Fibroblast of skin of back (primary cell): ENCODE data around the gene HIP1R.
"Not testable (repeated sequence)": the region's sequence is repeated elsewhere in the genome, so short reads cannot be mapped to it uniquely, and the experiment has no call there.

Source experiments
- DNase-seq: peaks from one replicate; pipeline ENCODE4 v3.0.0-alpha.2; 2013

Gene HIP1R

DNA sequence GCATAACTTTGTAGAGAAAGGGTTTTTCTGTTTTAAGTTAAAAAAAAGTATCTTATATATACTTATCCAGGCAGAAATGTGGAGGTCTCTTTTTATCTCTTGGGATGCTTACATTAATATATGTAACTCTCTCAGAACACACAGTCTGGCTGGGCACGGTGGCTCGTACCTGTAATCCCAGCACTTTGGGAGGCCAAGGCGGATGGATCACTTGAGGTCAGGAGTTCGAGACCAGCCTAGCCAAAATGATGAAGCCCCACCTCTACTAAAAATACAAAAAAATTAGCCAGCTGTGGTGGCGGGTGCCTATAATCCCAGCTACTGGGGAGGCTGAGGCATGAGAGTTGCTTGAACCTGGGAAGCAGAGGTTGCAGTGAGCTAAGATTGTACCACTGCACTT lies 41.0 kb downstream of the HIP1R start:
- not testable (repeated sequence) for DNase-seq

DNA sequence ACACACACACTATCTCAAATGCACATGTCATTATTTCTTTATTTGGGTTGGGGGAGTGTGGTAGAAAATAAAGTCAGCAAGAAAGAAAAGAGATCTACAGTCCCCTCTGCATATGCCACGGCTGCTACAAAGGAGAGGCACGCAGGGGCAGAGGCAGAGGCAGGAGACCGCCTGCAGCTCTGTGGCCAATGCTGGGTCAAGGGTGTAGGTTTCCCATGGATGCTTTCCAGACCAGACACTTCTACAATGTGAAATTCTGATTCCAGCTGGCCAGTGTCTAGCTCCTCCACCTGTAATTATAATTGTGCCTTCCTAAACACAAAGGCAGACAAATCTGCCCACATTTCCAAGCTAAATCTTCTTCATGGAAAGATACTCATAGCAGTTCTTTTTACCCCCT lies 41.5 kb downstream of the HIP1R start:
- DNase-seq, result no peak

DNA sequence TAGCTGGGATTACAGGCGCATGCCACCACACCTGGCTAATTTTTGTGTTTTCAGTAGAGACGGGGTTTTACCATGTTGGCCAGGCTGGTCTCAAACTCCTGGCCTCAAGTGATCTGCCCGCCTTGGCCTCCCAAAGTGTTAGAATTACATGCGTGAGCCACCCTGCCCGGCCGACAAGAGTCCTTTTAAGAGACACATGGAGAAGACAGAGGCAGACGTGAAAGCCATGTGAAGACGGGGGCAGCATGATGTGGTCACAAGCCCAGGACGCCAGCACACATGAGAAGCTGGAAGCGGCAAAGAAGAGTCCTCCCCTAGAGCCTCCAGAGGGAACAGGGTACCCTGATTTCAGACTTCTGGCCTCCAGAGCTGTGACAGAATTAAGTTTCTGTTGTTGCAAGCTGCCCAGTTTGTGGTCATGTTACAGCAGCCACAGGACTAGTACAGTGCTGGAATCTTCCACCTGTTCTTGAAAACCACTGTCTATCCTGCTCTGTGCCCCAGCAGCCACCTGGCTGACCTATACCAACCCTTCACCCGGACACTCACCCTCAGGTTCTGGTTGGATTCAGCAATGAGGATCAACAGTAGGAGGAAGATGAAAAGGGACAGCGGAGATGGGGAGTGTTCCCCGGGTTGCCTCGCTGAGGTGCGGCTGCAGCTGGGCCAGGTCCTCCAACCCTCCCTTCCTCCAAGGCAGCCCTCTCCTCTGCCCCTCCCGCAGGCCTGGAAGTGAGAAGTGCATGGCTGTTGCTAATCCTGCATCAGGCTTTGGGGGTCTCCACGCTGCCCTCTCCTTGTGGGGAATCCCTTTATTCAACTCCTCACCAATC lies 43.7 kb downstream of the HIP1R start:
- no peak for DNase-seq

DNA sequence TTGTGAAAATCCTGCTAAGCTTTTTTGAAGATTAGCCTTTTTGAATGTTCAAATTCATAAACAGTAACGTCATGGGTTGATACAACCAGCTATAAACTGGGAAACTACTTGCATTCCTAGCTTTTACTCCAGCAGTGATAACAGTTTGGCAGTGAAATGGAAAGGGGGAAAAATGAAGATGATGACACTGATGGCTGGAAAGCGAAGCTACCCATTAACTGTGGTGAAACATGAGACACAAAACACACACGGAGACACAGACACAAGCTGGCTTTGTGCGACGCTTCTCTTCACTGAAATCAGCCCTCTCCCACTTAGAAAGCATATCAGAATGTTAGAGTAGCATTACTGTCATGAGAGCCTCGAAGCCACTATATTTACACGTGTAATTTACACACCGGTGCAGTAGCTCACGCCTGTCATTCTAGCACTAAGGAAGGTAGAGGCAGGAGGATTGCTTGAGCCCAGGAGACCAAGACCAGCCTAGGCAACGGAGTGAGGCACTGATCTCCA lies 45.0 kb downstream of the HIP1R start:
- peak; percentile 53 for DNase-seq

DNA sequence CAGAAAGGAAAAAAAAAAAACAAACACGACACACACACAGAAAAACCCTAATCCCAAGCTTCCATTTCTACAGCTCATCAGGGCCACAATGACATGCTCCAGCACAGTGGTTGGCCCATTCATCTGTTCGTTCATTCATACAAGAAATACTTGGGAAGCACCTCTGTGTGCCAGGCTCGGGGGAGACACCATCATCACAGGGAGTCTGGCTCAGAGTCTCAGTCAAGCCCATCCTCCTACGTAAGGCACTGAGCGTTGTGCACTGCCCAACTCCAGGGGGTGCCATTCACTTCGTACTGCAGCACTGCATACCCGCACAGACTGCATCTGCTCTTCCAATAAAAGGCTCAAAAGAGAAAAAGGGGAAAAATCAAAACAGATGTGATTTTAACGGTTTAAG lies 45.4 kb downstream of the HIP1R start:
- peak; percentile 65 for DNase-seq

DNA sequence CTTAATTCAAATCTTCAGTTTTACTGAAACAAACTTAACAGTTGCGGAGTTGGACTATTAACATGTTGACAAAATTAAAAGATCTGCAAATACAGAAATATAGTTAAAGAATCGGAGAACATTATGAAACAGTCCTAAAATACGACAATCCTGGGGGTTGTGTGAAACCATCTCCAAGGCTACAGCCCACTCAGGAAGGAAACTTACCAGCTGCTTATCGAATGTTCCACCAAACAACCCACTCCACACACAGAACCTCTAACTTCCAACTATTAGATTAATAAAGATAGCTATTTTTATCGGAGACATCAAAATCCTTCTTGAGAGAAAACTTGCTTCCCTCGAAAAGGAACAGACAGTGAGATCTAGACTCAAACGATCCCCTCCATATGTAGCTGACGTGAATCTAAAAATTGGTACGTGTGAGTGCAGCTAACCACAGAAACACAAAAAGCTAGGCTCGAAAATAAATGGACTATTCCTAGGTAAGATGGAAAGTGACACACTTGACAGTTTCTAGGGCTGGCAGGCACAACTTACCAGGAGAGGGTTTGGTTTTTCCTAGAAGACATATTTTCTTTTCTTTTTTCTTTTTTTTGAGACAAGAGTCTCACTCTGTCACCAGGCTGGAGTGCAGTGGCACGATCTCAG lies 47.8 kb downstream of the HIP1R start:
- no peak for DNase-seq

DNA sequence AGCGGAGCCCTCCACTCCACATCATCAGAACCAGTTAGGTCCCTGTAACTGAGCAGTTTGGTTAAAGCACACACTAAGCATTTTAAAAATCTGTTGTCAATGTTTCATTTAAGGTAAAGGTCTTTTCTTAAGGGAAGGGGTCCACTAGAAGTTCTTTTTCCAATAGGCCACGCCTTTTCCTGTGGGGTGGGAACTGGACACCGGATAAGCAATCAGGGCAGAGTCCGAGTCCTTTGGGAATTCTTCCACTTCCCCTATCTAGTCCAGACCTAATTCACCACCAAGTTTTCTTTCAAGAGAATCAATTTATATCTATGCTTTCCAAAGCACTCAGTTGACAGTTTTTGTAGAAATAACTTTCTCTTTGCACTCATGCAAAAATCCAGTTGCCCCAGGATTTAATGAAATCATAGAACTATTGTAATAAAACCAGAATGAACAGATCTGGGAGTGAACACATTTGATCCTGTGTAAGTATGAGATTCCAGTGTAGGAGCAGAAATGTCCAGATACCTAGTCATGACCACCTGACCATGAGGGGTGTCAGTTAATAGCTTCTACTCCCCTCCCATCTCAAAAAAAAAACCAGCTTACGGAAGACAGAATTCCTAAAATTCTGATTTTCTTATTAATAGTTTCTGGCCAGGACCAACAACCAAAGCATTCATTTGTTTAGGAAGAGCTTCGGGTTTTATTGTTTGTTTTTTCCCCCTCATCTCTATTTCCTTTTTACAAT lies 49.0 kb downstream of the HIP1R start:
- DNase-seq, result peak; percentile 15

DNA sequence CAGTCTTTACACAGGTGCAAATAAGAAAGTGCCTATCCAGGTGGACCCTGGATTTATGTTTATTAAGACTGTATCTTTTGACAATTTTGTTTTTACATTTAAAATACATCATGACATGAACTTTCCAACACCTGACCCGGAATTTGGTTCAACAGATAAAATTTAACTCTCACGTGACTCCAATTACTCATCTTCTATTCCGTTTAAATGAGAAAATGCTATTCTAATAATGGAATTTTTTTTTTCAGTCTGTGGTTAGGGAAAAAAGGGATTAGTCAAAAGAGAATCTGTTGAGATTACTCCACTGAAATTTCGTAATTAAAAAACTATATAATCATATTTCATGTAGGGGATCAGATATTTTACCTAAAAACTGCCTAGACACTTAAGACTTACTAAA lies 49.6 kb downstream of the HIP1R start:
- peak; percentile 17 for DNase-seq

DNA sequence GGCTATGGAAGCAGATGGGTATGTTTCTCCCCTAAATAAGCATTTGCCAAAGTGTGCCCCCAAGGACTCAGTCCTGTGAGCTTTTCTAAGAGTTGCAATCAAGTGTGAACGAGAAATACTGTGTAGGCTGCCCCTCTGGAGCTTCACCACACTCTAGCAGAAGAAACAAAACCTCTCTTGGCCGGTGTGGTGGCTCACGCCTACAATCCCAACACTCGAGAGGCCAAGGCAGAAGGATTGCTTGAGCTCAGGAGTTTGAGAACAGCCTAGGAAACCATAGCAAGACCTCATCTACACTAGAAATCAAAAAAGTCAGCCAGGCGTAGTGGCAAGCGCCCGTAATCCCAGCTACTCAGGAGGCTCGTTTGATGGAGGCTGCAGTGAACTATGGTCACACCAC lies 50.9 kb downstream of the HIP1R start:
- no peak for DNase-seq

DNA sequence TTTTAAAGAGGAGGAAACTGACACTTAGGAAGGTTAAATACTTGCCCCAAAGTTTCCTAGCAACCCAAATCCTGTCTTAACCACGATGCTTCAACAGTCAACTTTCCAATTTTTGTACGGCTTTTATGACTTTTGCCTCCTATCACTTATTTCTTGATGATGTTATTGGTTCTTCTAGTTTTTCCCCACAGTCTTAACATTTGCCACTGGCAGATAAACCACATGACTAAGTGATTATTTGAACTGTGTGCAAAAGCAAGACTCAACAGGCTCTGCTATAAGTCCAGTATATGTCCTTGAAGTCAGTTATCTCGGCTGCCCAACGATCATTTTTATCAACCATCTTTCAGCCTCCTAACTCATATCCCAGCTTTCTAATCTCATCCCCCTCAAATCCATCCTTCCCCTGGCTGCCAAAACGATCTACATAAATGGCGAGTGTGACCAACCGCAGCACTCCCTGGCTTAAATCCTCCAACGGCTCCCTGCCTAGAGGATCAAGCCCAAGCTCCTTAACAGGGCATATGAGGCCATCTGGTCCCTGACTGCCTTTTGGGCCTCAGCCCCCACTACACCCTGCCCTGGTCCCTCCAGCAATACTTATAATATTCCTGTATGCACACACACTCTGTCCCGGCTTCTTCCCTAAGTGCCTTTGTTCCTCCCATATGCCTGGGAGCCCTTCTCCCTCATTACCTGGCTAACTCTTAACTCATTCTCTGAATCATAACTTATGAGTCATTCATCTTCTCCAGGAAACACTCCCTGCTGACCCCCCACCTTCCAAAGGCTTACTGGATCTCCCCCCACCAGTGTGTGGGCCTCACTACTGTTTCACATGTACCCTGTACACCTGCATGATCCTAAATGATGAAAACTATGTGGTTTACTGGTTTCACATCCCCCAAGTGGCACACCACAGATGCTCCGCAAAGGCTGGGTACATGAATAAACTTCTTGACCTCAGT lies 51.9 kb downstream of the HIP1R start:
- DNase-seq, result peak; percentile 56

DNA sequence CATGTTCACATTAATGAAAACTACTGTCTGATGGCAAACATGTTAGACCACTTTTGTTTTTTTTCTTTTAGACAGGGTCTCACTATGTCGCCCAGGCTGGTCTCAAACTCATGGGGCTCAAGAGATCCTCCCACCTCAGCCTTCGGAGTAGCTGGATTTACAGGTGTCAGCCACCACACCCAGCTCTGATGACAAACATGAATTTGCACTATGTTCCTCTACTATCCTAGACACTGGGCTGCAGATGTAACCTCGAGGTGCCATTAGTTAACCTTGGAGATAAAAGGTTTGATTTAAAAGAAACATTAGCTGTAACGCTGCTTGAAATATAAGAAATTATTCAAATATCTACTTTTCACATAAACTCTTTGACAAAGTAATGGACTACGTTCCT lies 52.6 kb downstream of the HIP1R start:
- DNase-seq, result no peak

DNA sequence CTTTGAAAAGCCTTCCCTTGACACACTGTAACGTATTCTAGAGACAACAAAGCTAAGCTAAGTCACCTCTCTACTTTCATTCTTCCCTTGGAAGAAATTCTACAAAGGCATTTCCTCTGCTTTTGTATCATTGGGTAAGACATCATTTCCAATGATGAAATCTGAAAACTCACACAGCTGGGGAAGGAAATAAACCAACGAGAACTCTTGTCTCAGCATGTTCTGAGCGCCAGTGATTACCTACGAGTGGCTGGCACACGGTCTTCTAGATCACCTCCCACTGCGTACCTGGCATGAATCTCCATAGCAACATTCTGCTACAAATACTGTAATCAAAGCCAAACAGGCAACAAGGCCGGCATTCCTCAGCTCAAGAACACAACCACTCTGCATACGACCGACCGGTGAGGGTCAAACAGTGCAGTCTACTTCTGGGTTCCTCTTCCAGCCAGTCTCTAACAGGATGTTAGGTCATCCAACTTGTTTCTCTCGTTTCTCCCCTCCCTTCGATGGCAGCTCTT lies 53.0 kb downstream of the HIP1R start:
- peak; percentile 39 for DNase-seq

DNA sequence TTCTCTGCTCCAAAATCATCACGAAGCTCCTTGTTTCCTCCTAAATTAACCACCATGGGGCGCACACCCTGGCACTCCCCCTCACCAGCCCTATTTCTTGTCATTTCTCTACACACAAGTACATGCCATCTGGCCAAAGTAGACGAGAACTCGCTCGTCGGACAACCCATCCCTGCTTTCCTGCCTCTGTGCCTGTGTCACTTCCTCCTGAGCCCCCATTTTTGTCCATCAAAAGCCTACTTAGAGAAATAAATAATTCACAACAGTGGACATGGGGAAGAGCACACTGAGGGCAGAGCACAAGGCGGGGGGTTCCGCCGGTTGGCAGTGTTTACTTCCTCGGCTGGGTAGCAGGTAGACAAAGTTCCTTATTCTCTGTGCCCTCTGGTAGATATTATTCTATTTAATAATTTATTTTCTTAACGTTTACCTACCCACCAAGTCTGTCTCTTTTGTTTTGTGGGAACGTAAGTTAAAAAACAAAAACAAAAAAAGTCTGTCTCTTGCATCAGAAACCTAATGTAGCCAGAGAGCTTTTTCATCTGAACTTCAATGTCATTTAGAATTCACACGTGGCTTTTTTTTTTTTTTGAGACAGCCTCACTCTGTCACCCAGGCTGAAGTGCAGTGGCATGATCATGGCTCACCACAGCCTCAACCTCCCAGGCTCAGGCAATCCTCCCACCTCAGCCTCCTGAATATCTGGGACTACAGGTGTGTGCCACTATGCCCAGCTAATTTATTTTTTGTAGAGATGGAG lies 54.7 kb downstream of the HIP1R start:
- no peak for DNase-seq

DNA sequence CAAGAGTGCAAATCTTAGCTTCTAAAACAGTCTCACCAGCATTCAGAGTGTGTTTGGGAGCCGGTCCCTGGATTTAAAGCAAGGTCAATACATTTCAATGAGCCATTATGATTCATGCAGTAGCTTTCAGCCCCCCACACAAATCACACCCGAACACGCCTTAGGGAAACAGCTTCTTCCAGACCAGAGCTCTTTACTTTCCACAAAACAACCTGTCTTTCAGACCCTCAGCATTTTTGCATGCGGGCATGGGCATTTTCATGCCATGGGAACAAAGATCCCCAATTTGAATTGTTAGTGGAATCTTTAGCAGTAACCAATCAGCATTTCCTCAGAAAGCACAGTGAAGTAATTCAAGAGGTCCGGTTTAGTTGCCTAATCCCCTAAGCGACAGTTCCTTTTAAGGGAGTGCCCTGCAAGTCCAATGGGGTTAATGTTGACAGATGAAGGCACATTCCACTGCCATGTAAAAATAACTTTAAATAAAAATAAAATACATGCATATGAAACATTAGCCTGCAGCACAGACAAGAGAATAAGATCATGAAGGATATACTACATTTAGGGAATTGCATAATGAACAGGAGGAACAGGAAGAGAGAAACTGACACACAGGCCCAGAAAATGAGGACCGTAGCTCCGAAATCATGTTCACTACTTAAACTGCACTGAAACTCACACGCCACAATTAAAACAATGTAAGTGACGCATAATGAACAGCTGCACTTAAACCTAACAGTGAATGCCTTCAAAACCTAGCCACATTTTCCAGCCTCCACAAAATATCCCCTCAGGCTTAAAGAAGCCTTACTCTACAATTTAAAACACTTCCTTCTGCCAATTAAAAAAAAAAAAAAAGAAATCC lies 56.6 kb downstream of the HIP1R start:
- peak; percentile 76 for DNase-seq

DNA sequence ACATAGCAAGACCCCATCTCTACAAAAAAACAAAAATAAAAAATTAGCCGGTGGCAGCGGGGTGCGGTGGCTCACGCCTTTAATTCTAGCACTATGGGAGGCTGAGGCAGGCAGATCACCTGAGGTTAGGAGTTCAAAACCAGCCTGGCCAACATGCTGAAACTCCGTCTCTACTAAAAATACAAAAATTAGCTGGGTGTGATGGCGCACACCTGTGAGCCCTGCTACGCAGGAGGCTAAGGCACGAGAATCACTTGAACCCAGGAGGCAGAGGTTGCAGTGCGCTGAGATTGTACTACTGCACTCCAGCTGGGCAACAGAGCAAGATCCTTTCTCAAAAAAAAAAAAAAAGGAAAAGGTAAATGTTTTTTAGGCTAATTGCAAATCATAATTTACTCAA lies 57.5 kb downstream of the HIP1R start:
- DNase-seq, result not testable (repeated sequence)

DNA sequence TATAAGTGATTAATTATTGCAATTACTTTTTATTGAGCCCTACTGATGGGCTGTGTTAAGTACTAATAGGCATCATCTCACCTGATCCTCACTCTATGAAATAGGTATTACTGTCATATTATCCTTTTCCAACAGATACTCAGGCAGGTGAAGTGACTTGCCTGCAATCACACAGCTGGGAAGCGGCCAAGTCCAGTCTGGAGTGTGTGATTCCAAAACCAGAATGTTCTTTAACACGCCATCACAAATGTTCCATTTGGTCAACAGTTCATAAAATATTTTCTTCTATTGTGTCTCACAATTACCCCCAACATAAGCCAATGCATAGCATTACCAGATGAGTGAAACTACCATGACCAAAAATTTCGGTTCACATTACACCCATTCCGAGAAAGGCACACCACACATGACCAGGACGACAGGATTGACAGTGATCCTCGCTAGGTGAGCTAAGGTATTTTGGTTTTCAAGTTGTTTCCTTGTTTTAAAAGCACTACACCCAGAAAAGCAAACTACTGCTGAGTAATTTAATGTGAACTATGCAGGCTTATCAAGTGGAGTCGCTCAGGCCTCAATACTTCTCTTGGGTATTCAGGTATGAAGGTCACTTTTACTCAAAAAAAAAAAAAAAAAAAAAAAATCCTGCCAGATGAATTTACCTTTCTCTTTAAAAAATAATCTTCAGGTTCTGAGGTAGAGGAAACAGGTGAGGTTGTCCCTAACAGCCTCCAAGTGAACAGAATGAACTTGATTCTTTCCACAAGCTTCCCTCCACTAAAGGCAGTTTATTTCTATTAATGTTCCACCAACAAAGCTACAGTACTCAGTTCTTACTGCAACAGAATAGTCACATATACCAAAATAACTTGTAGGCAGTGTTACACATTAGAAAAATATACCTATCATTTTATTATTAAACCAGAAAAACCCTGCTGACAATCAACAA lies 58.2 kb downstream of the HIP1R start:
- DNase-seq, result no peak

DNA sequence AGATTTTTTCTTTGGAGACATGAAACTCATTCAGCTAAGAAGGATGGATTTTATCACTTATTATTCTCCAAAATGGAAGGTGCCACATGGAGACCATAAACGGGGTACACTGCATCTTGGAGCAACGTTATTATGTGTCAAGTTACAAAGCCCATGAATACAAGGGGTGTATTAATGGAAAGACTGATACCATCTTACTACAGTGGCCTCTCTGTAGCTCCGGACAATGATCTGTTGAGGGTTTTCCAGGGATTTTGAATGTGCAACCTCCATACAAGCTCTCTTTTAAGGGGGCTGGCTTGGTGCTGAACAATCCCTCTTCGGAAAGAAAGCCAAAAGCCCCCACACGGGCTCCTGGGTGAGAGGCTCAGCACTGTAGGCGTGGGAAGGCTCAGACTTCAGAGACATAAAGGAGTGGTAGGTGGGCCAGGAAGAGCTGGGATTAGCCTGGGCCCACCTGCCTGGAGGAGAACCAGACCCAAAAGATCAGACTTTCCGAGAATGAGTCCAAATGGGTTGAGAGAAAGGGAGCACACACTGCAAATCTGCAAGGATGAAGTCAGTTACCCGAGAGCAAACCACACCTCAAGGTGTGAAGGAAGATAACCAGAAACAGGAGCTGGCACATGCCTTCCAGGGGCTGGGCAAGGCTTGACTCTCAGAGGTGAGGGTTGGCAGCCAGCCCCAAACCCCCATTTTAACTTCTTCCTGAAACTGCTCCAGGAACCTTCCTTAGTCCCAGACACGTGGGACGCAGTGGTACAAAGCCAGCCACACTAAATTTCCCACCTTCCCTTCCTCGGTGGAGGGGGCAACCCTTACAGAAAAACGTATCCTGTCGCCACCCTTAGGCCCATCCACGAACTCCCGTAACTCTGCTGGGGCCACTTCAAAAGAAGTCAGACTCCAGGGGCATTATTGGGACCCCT lies 59.2 kb downstream of the HIP1R start:
- DNase-seq, result no peak

DNA sequence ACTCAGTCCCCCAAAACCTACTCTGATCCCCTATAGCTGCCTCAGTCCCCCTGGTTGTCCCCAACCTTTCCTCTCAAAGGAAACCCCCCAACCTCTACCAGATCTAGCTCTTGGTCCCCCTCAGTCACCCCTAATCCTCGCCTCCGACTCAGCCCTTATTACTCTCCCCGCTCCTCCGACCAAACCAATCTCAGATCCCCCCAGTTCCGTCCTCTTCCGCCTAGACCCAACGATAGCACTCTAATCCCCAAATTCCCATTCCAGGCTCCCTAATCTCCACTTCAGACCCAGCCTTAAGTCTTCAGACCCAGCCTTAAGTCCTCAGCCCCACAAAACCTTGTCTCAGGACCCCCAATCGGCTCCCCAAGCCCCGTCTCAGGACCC lies 60.1 kb downstream of the HIP1R start:
- DNase-seq, result no peak
